GM18870 (cell line): ENCODE data around the gene TNFRSF14.
"Not testable (repeated sequence)": the region's sequence is repeated elsewhere in the genome, so short reads cannot be mapped to it uniquely, and the experiment has no call there.

Experiments used
- ATAC-seq: cut with Tn5 transposase; IDR thresholded peaks from one replicate; pipeline ENCODE4 v1.9.1; 2021; ENCODE audit warnings: moderate library complexity; ENCODE audit not compliant: unreplicated experiment

The TNFRSF14 gene

GRCh38 chr1:2552189-2552588 lies 4.0 kb upstream of the TNFRSF14 start:
- no peak for ATAC-seq

DNA sequence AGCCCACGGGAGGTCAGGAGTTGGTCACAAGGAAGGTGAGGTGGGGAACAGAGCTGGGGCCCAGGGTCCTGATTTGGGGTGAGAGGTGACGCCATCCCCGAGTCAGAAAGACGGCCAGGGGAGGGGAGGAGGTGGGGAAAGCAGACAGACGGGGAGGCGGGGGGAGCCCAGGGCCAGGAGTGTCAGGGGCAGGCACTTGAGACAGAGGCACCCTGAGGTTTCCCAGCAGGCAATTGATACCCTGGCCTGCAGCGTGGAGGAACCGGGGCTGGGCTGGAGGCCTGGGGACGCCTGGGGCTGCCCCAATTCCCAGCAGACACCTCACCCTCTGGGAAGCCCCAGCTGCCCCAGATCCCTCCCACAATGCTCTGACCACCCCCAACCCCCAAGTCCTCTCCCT lies 3.1 kb upstream of the TNFRSF14 start:
- ATAC-seq = not testable (repeated sequence)

GRCh38 chr1:2553871-2554620 lies 2.1 kb upstream of the TNFRSF14 start:
- ATAC-seq = no peak

- no peak for ATAC-seq
Measured at GRCh38 chr1:2554621-2555387, 1.4 kb upstream of the TNFRSF14 start.

DNA sequence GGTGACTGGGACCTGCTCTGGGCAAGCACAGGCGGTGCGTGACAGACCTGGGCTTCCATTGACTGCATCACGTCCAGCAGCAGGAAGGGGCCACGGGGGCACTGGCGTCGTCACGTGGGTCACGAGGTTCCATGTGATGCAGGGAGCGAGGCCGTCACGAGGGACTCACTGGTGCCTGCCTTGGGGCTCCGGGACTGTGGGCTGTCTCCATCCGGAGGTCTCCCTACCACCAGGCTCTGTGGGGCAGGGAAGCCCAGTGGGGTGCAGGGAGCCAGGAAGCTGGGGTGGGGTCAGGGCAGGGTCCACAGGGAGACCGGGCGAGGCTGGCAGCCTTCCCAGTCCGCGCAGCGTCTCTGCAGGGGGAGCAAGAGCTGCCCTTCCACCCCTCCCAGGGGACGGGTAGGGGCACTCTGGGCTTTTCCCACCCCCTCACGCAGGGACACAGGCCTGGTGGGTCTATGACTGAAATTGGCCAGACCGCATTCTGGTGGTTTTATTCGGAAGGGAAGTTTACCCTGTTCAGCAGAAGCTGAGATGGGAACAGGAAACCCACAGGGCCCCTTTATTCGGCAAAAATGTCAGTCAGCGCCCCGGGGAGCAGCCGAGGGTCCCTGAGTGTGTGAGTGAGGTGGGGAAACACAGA lies 416 bp upstream of the TNFRSF14 start:
- no peak for ATAC-seq

DNA sequence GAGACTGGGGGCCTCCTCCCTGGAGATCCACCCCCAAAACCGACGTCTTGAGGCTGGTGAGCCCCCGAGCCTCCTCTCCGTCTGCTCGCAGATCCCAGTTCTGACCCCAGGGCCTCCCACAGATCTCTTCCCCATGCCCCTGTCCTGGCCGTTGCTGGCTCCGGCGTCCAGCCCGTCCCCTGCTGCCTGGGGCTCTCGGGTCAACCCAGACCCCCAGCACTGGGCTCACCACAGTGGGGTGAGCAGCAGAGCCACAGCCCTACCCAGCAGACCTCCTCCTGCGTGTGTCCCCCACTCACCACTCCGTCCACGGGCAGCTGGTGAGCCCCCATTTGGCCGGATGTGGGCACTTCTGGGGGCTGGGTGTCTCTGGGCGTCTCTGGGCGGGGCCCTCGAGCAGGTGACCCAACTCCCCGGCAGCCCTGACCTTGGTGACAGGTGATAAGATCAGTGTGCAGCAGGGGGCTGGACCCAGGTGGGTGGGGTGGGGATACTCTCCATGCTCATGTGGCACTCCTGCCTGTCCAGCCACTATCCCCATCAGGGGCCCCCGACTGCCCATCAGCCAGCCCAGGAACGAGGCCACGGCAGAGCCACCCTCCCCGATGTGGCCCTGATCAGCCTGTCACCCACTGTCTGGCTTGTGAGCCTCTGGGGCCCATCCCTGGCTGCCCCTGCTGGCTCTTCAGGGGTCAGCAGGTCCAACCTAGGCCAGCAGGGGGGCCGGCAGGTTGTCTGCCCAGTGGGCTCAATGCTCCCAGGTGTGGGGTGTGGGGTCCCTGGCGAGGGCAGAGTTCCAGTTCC lies 709 bp downstream of the TNFRSF14 start:
- ATAC-seq = no peak

DNA sequence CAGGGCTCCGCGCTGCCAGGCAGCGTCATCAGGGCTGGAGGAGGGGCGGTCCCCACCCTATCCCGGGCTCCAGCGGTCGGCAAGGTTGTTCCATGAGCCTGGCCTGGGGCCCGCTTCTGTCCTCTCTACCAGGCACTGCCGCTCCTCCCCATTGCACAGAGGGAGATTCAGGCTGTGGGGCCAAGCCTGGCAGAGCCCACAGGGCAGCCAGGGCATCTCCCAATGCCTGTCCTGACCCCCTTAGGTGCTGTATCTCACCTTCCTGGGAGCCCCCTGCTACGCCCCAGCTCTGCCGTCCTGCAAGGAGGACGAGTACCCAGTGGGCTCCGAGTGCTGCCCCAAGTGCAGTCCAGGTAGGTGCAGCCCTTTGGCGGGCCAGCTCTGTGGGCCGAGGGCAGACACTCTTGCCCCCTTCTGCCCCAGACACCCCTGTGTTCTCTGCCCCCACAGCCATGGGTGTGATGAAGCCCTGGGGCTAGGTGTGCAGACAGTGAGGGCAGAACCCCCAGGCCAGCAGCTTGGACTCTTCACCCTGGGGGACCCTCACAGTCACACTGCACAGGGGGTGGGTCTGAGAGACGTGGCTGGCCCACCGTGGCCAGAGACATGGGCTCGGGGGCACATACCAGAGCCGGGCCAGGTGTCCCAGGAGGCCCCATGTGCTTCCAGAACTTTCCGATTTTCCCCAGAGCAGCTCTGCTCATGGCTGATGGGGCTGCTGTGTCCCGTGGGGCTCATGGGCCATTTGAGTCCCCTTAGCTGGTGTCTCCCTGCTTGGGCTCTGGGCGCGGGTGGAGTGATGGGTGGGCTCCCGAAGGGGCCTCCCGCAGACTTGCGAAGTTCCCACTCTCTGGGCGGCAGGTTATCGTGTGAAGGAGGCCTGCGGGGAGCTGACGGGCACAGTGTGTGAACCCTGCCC lies 1.6 kb downstream of the TNFRSF14 start:
- no peak for ATAC-seq

DNA sequence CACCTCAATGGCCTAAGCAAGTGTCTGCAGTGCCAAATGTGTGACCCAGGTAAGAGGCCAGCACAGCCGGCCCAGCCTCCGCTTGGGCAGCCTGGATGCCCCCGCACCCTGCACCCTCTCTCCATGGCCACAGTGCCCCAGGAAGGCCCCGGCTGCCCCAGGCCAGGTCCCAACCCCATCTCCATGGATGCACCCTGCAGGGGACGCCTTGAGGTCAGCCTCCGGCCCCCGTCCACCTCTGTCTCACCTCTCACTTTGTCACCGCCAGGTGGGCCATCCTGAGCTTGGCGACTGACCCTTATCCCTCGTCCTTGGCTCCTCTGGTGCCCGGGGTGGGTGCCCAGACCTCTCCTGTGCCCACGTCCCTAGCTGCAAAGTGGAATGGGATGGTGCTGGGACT lies 2.2 kb downstream of the TNFRSF14 start:
- no peak for ATAC-seq

GRCh38 chr1:2558861-2559260 lies 2.7 kb downstream of the TNFRSF14 start:
- no peak for ATAC-seq

DNA sequence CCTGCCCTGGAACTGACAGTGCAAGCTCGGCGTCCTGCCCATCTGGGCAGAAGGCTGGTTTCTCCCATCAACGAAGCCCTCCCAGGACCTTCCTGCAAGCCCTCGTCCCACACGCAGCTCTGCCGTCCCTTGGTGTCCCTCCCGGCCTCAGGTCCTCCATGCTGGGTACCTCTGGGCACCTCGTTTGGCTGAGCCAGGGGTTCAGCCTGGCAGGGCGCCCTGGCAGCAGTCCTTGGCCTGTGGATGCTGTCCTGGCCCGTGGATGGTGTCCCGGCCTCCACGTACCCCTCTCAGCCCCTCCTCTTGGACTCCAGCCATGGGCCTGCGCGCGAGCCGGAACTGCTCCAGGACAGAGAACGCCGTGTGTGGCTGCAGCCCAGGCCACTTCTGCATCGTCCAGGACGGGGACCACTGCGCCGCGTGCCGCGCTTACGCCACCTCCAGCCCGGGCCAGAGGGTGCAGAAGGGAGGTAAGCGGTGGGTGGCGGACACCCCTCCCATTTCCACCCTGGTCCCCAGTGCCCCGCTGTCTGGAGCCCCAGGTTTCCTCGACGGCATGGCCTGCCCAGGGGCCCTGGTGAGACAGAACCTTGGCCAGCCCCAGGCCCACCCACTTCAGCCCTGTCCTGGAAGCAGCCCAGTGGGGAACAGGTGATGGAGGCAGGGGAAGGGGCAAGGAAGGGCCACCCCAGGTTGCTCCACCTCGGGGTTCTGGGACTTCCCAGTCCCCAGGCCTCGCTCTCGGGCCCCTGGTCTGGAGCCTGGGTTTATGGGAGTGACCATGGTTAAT lies 3.5 kb downstream of the TNFRSF14 start:
- no peak for ATAC-seq

DNA sequence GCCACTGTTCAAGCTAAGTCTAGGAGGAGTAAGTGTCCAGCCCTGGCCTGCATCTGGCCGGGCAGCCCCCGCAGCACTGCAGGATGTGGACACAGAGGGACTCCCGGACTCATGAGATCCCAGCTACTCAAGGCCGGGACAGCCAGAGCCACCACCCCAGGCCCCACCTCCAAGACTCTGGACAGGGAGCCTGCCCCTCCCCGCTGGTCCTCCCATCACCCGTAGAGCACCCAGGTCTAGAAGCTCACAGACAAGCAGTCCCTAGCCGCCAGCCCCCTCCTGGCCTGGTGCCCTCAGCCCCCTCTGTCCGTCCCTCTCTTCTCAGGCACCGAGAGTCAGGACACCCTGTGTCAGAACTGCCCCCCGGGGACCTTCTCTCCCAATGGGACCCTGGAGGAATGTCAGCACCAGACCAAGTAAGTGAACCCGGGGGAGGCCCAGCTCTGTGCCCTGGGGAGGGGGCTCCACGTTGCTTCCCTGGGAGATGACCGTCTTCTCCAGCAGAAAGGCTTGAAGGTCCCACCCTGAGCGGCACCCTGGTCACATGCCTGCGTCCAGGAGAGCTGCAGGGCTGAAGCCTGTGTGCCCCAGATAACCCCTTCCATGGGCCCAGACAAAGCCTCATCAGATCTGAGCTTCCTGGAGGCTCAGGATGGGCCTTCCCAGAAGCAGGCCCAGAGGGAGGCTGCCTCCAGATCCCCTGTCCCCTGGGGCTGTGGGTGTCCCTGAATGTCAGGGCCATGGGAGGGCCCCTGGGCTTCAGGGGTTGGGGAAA lies 4.3 kb downstream of the TNFRSF14 start:
- ATAC-seq = no peak

DNA sequence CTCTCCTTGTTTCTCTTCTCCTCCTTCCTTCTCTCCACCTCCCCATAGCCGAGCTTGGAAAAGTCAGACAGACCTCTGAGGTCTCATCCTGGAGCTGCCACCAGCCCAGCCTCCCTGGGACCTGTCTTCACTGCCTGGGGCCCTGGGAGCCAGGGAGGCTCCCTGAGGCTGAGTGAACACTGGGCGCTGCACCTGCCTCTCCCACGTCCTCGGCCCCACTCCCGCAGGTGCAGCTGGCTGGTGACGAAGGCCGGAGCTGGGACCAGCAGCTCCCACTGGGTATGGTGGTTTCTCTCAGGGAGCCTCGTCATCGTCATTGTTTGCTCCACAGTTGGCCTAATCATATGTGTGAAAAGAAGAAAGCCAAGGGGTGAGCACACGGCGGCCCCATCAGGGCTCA lies 5.3 kb downstream of the TNFRSF14 start:
- no peak for ATAC-seq

- no peak for ATAC-seq
Measured at GRCh38 chr1:2561898-2562895, 6.0 kb downstream of the TNFRSF14 start.

GRCh38 chr1:2563205-2563604 lies 7.0 kb downstream of the TNFRSF14 start:
- ATAC-seq = no peak

DNA sequence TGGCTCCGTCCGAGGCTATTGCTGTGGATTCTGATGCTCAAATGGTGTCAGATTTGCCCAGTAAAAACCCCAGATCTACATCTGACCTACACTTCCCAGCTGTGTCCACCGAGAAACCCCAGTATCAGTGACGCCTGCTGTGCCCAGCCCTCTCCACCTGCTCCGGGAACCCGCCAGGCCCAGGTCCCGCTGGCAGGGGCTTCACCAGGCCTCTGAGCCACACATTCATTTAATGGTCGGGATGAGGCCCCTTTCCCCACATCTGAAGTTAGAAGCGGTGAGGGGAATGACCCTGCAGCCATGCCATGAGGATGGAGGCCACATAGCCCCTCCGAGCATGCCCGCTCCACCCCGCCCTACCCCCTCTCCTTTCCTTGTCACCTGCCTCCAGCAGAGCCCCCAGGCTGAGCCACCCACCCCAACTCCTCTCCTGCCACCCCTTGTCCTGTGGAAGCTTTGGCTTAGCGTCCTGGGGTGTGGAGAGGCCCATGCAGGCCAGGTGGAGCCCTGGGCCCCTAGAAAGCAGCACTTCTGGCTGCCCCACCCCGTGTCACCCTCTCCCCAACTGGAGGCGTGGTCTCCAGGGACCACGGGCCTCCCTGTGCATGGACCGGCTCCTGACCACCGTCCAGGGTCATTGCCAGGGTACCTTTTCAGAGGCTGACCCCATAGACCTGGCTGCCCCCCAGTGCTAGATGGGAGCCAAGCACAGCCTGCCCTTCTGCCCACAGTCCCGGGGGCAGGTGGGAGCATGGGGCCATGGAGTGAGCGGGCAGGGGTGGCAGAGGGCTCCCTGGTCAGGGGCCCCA lies 8.0 kb downstream of the TNFRSF14 start:
- no peak for ATAC-seq

- no peak for ATAC-seq
Measured at GRCh38 chr1:2564815-2565374, 8.7 kb downstream of the TNFRSF14 start.
